ENCODE measurements around the gene METAP1D.
"Not testable (repeated sequence)": the region's sequence is repeated elsewhere in the genome, so short reads cannot be mapped to it uniquely, and the experiment has no call there.

METAP1D gene

GRCh38 chr2:172105471-172106107, 105.8 kb downstream of the METAP1D start:
- no peak for DNase-seq

DNA sequence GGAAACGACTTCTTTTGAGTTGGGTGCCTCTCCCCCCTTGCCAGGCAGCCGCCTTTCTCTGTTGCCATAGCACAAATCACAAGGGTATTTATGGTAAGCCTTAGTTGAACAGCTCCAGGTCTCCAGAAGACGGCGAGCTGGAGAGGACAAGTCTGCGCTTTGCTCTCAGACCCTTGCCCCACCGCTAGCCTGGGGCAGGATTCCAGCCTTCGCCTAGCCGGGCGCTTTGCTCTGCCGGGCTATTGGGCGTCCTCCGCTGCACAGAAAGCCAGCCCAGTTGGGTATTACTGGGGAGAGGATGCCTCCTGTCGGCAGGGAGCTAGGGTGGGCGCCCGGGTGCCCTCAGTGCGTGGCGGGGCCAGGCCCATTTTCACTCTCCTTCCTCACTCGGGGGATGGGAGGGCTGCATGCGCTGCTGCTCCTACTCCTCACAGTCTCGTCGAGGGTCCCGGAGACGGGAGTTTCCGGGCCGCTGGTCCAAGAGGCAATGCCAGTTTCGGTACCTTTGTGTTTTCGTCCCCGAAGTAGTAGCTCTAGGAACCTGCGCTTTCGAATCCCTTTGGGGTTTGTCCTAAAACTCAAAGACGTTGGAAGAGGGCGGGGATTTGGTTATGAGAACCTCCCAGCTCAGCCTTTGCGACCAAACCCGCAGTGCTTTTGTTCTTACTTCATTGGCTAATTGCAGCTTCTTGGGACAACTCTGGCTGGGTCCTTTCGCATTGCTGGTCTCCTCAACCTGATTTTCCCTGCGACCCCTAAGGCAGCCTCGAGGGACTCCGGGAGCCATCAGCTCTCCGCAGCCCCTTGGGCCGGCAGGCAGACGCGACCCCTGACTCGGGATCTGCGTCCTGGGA, 106.6 kb downstream of the METAP1D start:
- no peak for DNase-seq

GRCh38 chr2:172107690-172108586, 108.2 kb downstream of the METAP1D start:
- no peak for DNase-seq

- no peak for DNase-seq
Measured at GRCh38 chr2:172108587-172108930, 108.8 kb downstream of the METAP1D start.

DNA sequence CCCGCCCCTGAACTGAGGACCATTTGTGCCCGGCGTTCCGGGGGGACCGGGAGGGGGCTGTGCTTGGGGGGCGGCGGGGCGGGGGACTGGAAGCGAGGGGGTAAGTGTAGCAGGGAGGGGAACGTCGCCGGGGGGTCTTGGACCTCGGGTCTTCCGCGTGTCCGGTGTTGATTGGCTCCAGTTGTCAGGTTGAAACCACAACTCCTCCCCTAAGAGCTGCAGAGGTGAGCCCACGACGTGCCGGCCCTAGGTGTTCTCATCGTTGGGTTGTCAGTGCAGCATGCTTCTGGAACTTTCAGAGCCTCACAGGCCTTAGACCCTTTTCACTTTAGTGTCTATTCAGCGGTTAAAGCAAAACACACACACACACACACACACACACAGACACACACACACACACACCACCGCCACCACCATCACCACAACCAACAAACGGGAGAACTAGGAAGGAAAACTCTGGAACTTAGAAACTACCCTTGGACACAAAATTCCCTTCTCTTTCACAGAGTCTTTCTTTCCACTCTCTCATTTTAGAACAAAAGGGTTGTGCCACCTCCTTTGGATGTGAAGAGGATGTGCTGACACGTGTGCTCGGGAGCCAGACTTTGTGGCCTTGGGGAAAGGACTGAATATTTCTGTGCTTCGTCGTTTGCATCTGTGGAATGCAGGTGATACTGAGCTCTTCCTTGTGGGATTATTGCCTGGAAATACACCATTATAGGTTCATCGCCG, 109.7 kb downstream of the METAP1D start:
- no peak for DNase-seq

GRCh38 chr2:172109988-172110811, 110.4 kb downstream of the METAP1D start:
- no peak for DNase-seq

- no peak for DNase-seq
Measured at GRCh38 chr2:172113617-172114016, 113.9 kb downstream of the METAP1D start.

- not testable (repeated sequence) for DNase-seq
Measured at GRCh38 chr2:172114176-172114575, 114.4 kb downstream of the METAP1D start.

GRCh38 chr2:172114579-172114978, 114.8 kb downstream of the METAP1D start:
- DNase-seq, result no peak

DNA sequence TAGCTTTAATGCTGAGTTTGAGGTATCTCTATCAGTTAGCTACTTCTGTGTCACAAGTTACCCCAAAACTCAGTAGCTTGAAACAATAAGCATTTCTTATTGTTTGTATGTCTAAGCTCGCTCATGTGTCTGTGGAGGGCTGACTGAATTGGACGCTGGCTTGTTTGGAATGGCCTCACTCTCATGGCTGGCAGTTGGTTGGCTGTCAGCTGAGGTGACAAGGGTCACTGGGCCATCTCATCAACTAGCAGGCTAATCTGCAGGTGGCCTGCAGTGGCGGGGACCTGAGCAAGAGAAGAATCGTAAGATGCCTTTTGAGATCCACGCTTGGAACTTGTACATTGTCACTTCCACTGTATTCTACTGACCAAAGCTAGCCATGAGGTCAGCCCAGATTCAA, 116.4 kb downstream of the METAP1D start:
- DNase-seq, result no peak

DNA sequence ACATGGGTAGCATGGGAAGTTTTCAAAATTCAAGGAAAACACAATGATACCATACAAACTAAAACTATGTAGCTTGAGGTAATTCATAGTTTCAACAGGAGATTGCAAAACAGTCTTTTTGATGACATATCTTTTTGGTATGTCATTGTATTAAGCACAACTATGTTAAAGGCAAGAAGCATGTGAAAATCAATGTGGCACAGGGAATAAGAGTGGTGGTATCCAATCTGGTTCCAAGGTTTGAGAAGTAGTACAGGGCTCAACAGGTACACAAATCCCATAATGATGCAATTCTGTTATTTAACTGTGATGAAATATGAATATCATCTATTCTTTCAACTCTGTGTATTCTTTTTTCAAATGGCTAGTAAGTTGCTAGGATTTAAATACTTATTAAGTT, 119.3 kb downstream of the METAP1D start:
- DNase-seq, result no peak

DNA sequence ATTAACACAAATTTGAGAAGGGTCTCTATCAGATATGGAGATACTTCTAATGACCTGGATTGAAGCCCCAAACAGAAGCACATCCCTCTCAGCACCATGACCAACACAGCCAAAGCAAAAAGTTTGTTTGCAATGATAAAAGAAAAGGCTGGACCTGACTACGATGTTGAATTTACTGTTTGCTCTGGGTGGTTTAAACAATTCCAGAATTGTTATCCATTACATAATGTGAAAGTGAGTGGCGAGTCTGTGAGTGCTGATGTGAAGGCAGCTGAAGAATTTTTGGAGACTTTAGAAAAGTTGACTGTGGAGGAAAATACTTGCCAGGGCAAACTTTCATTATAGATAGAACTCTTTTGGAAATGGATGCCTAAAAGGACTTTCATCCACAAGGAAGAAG, 120.4 kb downstream of the METAP1D start:
- no peak for DNase-seq

- no peak for DNase-seq
Measured at GRCh38 chr2:172128484-172128883, 128.7 kb downstream of the METAP1D start.

GRCh38 chr2:172129404-172129803, 129.7 kb downstream of the METAP1D start:
- no peak for DNase-seq

Data from activated CD4-positive, alpha-beta T cell treated with anti-CD3 and anti-CD28 coated beads, Interleukin-2, Interleukin-6, amounts not matched to agents 100 ng/mL and 50 ng/mL, durations not matched to agents 16 hours and 8 hours (primary cell).